Gastrocnemius medialis (tissue), 4 donors: ENCODE measurements around the gene ACTL10.

Source experiments
- CTCF ChIP-seq, 5 experiments: fragments of 450-650 bp in 3 of 5; fragments of 200-600 bp in 2 of 5; sonication (generic) in 2 of 5; IDR thresholded peaks in 4 of 5; conservative IDR thresholded peaks in 1 of 5; 1 replicate in 4 of 5; 2 replicates in 1 of 5; pipeline ENCODE4 v1.5.1; 2016 to 2019; ENCODE audit warnings: antibody characterized with exemption in 5 of 5, mild to moderate bottlenecking in 3 of 5, moderate library complexity in 3 of 5
- POLR2A ChIP-seq, 2 donors: fragments of 450-650 bp; IDR thresholded peaks; one replicate each; pipeline ENCODE4 v1.6.1; 2017; ENCODE audit warnings: antibody characterized with exemption in 2 of 2, mild to moderate bottlenecking in 2 of 2, moderate library complexity in 2 of 2

- no peak for TF ChIP-seq CTCF (IDR thresholded peaks at IDR 0.05 in 4 of 5, conservative IDR thresholded peaks at IDR 0.05 in 1 of 5)
- TF ChIP-seq POLR2A (IDR thresholded peaks at IDR 0.05): no peak
These were observed 49.8 kb downstream of the ACTL10 start for GRCh38 chr20:33716498-33716897.
